HG03378 (cell line): ENCODE data around the gene TMEM209.
"Not testable (repeated sequence)": the region's sequence is repeated elsewhere in the genome, so short reads cannot be mapped to it uniquely, and the experiment has no call there.

Source experiments
- ATAC-seq: cut with Tn5 transposase; IDR thresholded peaks from one replicate; pipeline ENCODE4 v1.9.1; 2021; ENCODE audit warnings: mild to moderate bottlenecking, moderate library complexity; ENCODE audit not compliant: unreplicated experiment

The TMEM209 gene

DNA sequence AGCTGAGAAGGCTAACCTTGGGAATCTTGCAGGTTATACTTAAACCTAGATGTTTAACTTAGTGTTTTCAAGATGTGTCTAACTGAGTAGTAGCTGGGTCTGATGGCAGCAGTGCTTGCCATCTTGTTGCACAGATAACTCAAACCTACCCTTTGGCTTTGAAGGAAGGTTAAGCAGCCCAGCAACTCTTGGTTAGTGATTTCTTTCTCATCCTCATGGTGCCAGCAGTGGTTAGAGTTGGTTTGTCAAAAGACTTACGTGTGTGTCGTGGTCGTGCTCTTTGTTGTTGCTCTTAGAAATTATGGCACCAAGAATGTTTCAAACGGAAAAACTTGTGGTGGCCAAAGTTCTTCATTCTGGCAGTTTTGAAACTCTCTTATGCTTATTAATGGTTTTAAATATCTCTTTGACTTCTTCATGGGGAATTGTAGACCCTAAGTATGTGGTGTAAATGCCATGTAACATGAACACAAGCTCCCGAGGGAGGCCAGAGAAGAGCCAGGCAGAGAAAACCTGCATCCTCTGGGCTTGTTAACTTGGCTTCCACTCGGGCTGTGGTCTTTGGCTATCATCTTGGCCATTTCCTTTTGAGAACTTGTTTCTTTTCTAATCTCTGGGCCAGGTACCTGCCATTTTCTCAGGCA lies 73.9 kb downstream of the TMEM209 start:
- no peak for ATAC-seq

DNA sequence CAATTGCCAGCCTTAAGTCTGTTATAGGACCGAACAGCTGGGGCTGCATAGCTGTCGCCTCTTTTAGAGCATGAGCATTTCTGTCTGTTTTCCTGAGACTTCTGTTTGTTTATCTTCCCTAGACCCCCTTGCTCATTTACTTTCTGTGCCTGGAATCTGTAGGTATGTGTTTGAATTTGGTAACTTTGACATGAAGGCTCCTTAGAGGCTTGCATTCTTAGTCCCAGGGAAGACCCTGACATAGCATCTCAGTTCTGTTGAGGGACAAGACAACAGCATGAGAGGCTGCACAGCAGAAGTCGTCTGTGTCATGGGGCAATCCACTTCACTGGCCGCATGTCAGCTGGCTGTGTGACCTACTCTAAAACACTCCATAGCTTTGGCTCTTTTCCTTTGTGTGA lies 76.2 kb downstream of the TMEM209 start:
- no peak for ATAC-seq

DNA sequence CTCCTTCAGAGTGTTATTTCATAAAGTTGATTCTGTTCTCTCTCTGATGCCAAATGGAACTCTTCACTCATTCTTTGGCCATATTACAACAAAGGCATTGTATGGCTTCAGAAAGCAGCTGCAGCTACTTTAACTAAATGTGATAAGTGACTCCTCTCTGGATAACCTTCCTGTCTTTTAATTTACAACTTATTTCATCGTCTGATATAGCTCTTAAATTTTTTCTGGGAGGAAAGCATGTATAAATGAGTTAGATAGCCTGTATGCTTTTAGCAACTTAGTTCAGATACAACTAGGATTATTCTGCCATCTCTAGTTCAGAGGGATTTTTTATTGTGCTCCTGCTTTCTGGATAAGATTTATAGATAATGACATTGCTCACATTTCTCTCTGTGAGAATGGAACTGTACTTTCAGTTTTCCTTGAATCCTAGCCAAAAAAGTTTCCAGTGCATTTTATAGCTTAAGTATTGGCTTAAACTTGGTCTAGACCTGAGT lies 77.3 kb downstream of the TMEM209 start:
- no peak for ATAC-seq

DNA sequence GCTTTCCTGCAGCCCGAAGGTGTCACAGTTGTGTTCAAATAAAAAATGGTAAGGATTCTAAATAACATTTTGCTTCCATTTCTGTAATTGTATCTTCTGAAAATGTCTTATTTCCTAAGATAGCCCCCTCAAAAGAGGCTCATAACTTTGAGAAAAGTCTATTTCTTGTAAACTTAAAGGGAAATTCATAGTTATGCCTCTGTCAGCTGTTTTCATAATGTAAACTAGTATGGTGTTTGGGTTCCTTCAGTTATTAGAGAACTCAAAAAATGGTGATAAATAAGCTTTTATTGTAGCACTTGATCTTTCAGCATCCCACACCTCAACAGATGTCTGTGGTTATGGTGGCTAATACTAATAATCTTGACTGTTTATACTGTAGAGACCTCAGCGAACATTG lies 77.8 kb downstream of the TMEM209 start:
- no peak for ATAC-seq

DNA sequence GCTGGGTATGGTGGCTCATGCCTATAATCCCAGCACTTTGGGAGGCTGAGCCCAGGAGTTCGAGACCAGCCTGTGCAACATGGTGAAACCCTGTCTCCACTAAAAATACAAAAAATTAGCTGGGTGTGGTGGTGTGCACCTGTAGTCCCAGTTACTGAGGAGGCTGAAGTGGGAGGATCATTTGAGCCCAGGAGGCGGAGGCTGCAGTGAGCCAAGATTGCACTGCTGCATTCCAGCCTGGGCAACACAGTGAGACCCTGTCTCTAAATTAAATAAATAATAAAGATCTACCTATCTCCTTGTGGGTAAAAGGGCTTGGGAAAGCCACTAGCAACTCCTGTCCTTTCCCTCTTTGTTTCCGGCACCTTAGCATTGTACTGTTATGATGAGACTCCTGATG lies 78.4 kb downstream of the TMEM209 start:
- ATAC-seq = not testable (repeated sequence)

DNA sequence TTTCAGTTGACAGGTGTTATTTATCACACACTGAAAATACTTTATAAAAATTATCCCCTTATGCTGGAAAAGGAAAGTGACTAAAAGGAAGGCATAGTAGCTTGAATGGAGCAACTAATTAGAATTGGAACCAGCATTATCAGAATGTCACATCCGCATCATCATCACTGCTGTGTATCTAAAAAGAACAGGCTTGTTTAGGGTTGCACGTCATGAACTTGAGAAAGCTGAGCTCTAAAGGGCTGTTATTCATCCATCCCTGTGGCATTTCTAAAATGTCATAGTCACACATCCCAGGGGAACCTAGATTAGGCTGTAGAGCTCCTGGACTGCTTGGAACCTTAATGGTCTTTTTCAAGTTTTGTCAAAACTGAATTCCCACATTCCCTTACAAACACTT lies 80.5 kb downstream of the TMEM209 start:
- ATAC-seq = no peak

DNA sequence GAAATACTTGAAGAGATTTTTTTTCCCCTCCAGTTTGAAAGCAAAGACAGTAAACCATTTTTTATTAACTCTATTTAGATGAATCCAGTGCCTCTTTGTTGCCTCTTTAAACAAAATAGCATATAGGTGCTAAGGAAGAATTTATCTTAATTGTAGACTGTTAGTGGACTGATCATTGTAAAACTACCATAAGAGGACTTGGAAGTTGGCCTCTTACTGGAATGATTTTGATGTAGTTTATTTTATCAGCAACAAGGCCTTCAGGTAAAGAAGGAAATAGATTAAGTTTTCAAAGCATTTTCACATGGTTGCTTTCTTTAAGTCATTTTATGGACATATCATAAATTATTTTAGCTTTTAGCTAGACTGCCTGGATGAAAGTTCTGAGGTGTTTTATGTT lies 81.7 kb downstream of the TMEM209 start:
- no peak for ATAC-seq

DNA sequence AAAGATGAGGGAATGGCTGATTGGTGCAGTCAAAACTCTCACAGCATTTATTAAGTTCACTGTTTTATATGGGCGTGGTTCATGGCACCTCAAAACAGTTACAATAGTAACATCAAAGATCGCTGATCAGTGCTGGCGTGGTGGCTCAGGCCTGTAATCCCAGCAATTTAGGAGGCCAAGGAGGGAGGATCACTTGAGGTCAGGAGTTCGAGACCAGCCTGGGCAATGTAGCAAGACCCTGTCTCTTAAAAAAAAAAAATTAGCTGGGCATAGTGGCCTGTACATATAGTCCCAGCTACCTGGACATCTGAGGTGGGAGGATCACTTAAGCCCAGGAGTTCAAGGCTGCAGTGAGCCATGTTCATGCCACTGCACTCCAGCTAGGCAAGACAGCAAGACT lies 86.4 kb downstream of the TMEM209 start:
- no peak for ATAC-seq

DNA sequence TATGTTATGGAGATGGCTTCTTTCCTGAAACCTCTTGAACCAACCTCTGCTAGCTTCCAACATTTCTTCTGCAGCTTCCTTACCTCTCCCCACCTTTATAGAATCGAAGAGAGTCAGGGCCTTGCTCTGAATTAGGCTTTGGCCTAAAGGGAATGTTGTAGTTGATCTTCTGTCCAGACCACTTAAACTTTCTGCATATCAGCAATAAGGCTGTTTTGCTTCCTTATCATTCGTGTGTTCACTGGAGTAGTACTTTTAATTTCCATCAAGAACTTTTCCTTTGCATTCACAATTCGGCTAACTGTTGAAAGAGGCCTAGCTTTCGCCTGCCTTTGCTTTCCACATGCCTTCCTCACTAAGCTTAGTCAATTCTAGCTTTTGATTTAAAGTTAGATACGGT lies 86.9 kb downstream of the TMEM209 start:
- ATAC-seq = no peak

DNA sequence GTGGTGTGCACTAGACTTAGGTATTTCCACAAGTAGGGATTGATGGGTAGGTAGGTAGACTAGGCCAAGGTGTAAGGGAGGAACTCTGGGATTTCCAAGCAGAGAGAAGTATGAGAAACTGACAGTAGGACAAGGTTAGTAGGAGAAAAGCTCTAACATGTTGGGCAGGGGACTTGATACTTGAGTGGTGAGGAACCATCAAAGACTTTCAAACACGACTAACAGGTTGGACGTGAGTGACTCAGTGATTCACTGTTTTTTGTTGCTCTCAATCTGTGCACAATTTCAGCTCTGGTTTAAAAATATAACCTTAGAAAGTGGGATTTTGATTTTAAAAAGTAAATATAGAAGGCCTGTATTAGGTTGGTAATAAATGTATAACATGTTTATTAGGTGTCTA lies 90.4 kb downstream of the TMEM209 start:
- no peak for ATAC-seq
